Testis (tissue), 2 donors: ENCODE data around the gene NPAS3.

Experiments used
- CTCF ChIP-seq, 3 experiments: fragments of 450-650 bp in 2 of 3; fragments of 200-600 bp in 1 of 3; sonication (generic) in 1 of 3; IDR thresholded peaks; one replicate each; pipeline ENCODE4 v1.5.1; 2016 to 2019; ENCODE audit warnings: antibody characterized with exemption in 3 of 3, mild to moderate bottlenecking in 2 of 3, moderate library complexity in 1 of 3
- POLR2A ChIP-seq: fragments of 450-650 bp; IDR thresholded peaks from one replicate; pipeline ENCODE4 v1.6.1; 2017; ENCODE audit warnings: antibody characterized with exemption, mild to moderate bottlenecking, moderate library complexity

DNA sequence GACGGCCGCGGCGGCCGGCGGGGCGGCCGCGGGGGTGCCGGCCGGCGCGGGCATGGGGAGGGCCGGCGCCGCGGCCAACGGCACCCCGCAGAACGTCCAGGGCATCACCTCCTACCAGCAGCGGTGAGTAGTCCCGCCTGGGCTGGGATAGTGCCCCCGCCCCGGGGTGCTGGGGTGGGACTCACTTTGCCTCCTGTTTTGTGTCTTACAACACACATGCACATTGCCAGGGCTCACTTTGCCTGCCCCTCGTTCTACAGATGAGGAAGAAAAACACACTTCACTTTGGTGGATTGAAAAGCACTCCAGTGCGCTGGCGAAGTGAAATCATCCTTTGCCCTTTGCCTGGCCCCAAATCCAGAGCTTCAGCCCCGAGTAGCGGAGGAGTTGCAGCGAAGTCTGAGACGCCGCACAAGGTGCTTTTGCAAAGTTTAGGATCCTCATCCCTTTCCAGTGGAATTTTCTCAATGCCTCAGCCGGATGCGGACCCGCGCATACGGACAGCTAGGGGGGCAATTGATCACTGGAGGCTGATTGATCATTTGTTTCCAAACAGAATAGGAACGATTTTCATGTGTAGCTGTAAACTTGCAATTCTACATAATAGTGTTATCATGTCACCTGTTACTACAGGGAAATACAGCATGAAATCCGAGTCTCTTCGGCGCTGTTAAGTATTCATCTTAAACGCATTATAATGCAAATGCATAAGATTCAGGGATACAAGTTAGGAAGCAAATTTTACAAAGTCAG, 3.6 kb upstream of the NPAS3 start:
- TF ChIP-seq POLR2A (no peak), CTCF (IDR thresholded peaks at IDR 0.05) (no peak)
